OCI-LY7 (cell line): ENCODE results near the gene SMAD4. TPM values are rescaled to one million over a fixed set of nuclear protein-coding genes. Genes with fewer than 3 reads are reported as not detected.

Source experiments
- BruUV-seq: library from RNA; stranded (reverse); fragments of 400-500 nt; replicated peaks from 2 replicates; lab custom pipeline; 2021; lab: Mats Ljungman, UMichigan
- CTCF ChIA-PET: fragments of 300-600 bp; sonication (Branson Sonifier 250); formaldehyde crosslinking; loops from one replicate; lab custom pipeline; 2022; ENCODE audit warnings: antibody characterized with exemption; ENCODE audit not compliant: unreplicated experiment; lab: Charles Lee
- POLR2A ChIA-PET: fragments of 300-600 bp; sonication (Branson Sonifier 250); formaldehyde crosslinking; loops from one replicate; lab custom pipeline; 2022; ENCODE audit warnings: antibody characterized with exemption; lab: Charles Lee
- DNase-seq: peaks from one replicate; pipeline ENCODE4 v3.0.0-alpha.2; 2015; ENCODE audit warnings: low spot score
- H2AFZ ChIP-seq: fragments of 200-600 bp; sonication (generic), shearing (Covaris generic); 2 replicates; pipeline ENCODE4 v1.6.1; 2014; ENCODE audit warnings: mild to moderate bottlenecking, antibody characterized with exemption, low read length, moderate library complexity
- H3K27ac ChIP-seq: fragments of 200-600 bp; sonication (generic); 2 replicates; pipeline ENCODE4 v1.5.1; 2014; ENCODE audit warnings: mixed run types, low read depth, mild to moderate bottlenecking, moderate library complexity, low read length, inconsistent platforms; ENCODE audit not compliant: poor library complexity, severe bottlenecking
- H3K36me3 ChIP-seq: fragments of 200-600 bp; sonication (generic); 2 replicates; pipeline ENCODE4 v1.6.1; 2014; ENCODE audit warnings: mild to moderate bottlenecking, antibody characterized with exemption, low read length, moderate library complexity, mixed read lengths; ENCODE audit not compliant: insufficient read depth
- H3K4me1 ChIP-seq: fragments of 200-600 bp; sonication (generic); 2 replicates; pipeline ENCODE4 v1.5.1; 2014; ENCODE audit warnings: mild to moderate bottlenecking, low read length; ENCODE audit not compliant: insufficient read depth, poor library complexity, severe bottlenecking
- H3K4me2 ChIP-seq: fragments of 200-600 bp; sonication (generic); 2 replicates; pipeline ENCODE4 v1.6.1; 2014; ENCODE audit warnings: mild to moderate bottlenecking, low read length
- H3K4me3 ChIP-seq: fragments of 200-600 bp; sonication (generic); 2 replicates; pipeline ENCODE4 v1.5.1; 2014; ENCODE audit warnings: mild to moderate bottlenecking, low read depth, low read length; ENCODE audit not compliant: poor library complexity, severe bottlenecking
- H3K79me2 ChIP-seq: fragments of 200-600 bp; sonication (generic); 2 replicates; pipeline ENCODE4 v1.6.1; 2016; ENCODE audit warnings: low read depth, mild to moderate bottlenecking, low read length, moderate library complexity, mixed read lengths; ENCODE audit not compliant: insufficient read depth
- H3K9me2 ChIP-seq: fragments of 200-600 bp; sonication (generic); 2 replicates; pipeline ENCODE4 v1.6.1; 2016; ENCODE audit warnings: mild to moderate bottlenecking, low read length, mixed read lengths; ENCODE audit not compliant: insufficient read depth
- H3K9me3 ChIP-seq: fragments of 200-600 bp; sonication (generic); 2 replicates; pipeline ENCODE4 v1.6.1; 2014; ENCODE audit warnings: mild to moderate bottlenecking, mixed run types, low read length, mixed read lengths
- H4K20me1 ChIP-seq: fragments of 200-600 bp; sonication (generic); 2 replicates; pipeline ENCODE4 v1.6.1; 2014; ENCODE audit warnings: mild to moderate bottlenecking, antibody characterized with exemption, low read length, moderate library complexity, mixed read lengths; ENCODE audit not compliant: insufficient read depth
- EZH2phosphoT487 ChIP-seq: fragments of 200-600 bp; sonication (generic); IDR thresholded peaks from 2 replicates; pipeline ENCODE4 v1.6.1; 2018; ENCODE audit warnings: low read depth, borderline replicate concordance, mild to moderate bottlenecking, mixed run types, antibody characterized with exemption, low read length, moderate library complexity, mixed read lengths
- intact Hi-C: fragments of 100-400 bp; cut with micrococcal nuclease; formaldehyde crosslinking; loops from one replicate; pipeline ENCODE4 v1.10.0; 2022; ENCODE audit not compliant: unreplicated experiment
- total RNA-seq, 2 experiments: library from RNA; depleted of rRNA in 1 of 2; stranded (reverse); fragments of >200 nt in 1 of 2; shearing (Covaris generic) in 1 of 2; gene quantifications; 2 replicates each; pipeline ENCODE4 v1.2.3, GENCODE V29; 2014 to 2022
- TF ChIP-seq, protein P1 (sequence below): fragments of 200-600 bp; sonication (generic); conservative IDR thresholded peaks from 2 replicates; pipeline ENCODE4 v1.5.1; 2014; ENCODE audit warnings: mild to moderate bottlenecking, antibody characterized with exemption, low read length, moderate library complexity, mixed read lengths

Gene SMAD4
- total RNA-seq, 2 experiments from 2014 or later, result 44.7 to 47.6 TPM

DNA sequence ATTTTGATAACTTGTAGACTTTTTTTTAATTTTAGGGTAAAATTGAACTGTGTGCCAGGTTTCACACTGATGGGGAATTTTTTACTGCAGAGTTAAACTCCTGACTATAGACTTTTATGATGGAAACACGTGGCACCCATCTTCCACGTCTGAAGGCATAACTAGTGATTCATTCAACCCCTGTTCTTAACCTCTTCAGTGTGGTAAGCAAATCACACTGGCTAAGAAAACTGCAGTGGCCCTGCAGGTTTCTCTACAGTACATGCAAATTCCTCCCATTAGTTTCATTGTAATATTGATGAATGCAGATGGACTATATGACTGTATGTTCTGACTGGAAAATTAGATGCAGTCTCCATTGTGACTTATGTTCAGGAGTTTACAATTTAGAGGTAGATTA lies 47.2 kb downstream of the SMAD4 start:
- Histone ChIP-seq H3K9me2 (no peaks in the 10 kb centered on the region), H3K4me1 (peaks cover 15% of the 10 kb centered on the region), H3K36me3 (peaks cover 64% of the 10 kb centered on the region), H2AFZ (no peak overlapping the region), H3K9me3 (no peaks in the 10 kb centered on the region), H3K79me2 (no peaks in the 10 kb centered on the region), H4K20me1 (no peaks in the 10 kb centered on the region), H3K4me2 (no peak overlapping the region), H3K4me3 (no peak overlapping the region), H3K27ac (no peak overlapping the region)
- TF ChIP-seq, protein P1, sequence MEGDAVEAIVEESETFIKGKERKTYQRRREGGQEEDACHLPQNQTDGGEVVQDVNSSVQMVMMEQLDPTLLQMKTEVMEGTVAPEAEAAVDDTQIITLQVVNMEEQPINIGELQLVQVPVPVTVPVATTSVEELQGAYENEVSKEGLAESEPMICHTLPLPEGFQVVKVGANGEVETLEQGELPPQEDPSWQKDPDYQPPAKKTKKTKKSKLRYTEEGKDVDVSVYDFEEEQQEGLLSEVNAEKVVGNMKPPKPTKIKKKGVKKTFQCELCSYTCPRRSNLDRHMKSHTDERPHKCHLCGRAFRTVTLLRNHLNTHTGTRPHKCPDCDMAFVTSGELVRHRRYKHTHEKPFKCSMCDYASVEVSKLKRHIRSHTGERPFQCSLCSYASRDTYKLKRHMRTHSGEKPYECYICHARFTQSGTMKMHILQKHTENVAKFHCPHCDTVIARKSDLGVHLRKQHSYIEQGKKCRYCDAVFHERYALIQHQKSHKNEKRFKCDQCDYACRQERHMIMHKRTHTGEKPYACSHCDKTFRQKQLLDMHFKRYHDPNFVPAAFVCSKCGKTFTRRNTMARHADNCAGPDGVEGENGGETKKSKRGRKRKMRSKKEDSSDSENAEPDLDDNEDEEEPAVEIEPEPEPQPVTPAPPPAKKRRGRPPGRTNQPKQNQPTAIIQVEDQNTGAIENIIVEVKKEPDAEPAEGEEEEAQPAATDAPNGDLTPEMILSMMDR, result no peak
- TF ChIP-seq EZH2phosphoT487, result no peak
- CTCF ChIA-PET, result no interaction called here
- no peak for DNase-seq
- intact Hi-C loops, result no loop called here
- POLR2A ChIA-PET, result interaction anchor here (0.5 kb wide), 1 partner anchor 234 kb away, joined by 3 read pairs; no protein-coding TSS in a partner anchor
- BruUV-seq, result no TSS peak

DNA sequence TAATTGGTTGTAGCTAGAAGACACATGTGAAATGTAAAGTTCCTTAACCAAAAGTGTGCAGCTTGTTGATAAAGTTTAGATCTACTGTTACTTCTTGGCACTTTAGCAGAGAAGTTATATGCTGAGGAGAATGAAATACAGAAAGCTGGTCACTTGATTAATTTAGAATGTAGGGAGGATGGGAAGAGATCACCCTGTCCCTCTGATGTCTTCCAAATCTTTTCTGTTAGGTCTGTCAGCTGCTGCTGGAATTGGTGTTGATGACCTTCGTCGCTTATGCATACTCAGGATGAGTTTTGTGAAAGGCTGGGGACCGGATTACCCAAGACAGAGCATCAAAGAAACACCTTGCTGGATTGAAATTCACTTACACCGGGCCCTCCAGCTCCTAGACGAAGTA lies 48.0 kb downstream of the SMAD4 start:
- BruUV-seq, result no TSS peak
- Histone ChIP-seq H3K9me3 (no peaks in the 10 kb centered on the region), H2AFZ (no peak overlapping the region), H3K79me2 (no peaks in the 10 kb centered on the region), H3K36me3 (peaks cover 63% of the 10 kb centered on the region), H4K20me1 (no peaks in the 10 kb centered on the region), H3K4me2 (no peak overlapping the region), H3K27ac (no peak overlapping the region), H3K9me2 (no peaks in the 10 kb centered on the region), H3K4me3 (no peak overlapping the region), H3K4me1 (peaks cover 15% of the 10 kb centered on the region)
- intact Hi-C loops, result no loop called here
- ChIA-PET CTCF (no interaction called here), POLR2A (no interaction called here)
- DNase-seq, result no peak
- TF ChIP-seq, protein P1, result no peak
- no peak for TF ChIP-seq EZH2phosphoT487

DNA sequence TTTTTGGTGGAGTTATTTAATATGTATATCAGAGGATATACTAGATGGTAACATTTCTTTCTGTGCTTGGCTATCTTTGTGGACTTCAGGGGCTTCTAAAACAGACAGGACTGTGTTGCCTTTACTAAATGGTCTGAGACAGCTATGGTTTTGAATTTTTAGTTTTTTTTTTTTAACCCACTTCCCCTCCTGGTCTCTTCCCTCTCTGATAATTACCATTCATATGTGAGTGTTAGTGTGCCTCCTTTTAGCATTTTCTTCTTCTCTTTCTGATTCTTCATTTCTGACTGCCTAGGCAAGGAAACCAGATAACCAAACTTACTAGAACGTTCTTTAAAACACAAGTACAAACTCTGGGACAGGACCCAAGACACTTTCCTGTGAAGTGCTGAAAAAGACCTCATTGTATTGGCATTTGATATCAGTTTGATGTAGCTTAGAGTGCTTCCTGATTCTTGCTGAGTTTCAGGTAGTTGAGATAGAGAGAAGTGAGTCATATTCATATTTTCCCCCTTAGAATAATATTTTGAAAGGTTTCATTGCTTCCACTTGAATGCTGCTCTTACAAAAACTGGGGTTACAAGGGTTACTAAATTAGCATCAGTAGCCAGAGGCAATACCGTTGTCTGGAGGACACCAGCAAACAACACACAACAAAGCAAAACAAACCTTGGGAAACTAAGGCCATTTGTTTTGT lies 52.7 kb downstream of the SMAD4 start:
- intact Hi-C loops, result no loop called here
- Histone ChIP-seq H4K20me1 (no peaks in the 10 kb centered on the region), H3K4me2 (no peak overlapping the region), H3K79me2 (no peaks in the 10 kb centered on the region), H3K36me3 (peaks cover 70% of the 10 kb centered on the region), H3K9me2 (no peaks in the 10 kb centered on the region), H3K9me3 (no peaks in the 10 kb centered on the region), H3K4me3 (no peak overlapping the region), H3K27ac (no peak overlapping the region), H2AFZ (no peak overlapping the region), H3K4me1 (no peaks in the 10 kb centered on the region)
- TF ChIP-seq, protein P1, result no peak
- TF ChIP-seq EZH2phosphoT487, result no peak
- no TSS peak for BruUV-seq
- ChIA-PET POLR2A (no interaction called here), CTCF (no interaction called here)
- DNase-seq, result no peak
